Spinal cord (tissue), 10 donors: ENCODE measurements around the gene CDKAL1. TPM values are rescaled to one million over a fixed set of nuclear protein-coding genes. Genes with fewer than 3 reads are reported as not detected.

Source experiments
- DNase-seq, 6 donors: peaks; one replicate each; pipeline versions ENCODE4 v3.0.0 to v3.0.0-alpha.2; 2013 to 2015; ENCODE audit warnings: low spot score in 6 of 6, low read depth in 4 of 6
- H3K27ac ChIP-seq: one replicate; pipeline ENCODE4 v1.5.1; 2013; ENCODE audit warnings: low read depth, low read length, control low read depth
- H3K27me3 ChIP-seq: one replicate; pipeline ENCODE4 v1.6.1; 2013; ENCODE audit warnings: low read length; ENCODE audit not compliant: control insufficient read depth, insufficient read depth
- H3K36me3 ChIP-seq: one replicate; pipeline ENCODE4 v1.6.1; 2013; ENCODE audit warnings: low read length; ENCODE audit not compliant: control insufficient read depth, insufficient read depth
- H3K4me1 ChIP-seq: one replicate; pipeline ENCODE4 v1.6.1; 2013; ENCODE audit warnings: low read length; ENCODE audit not compliant: control insufficient read depth, insufficient read depth
- H3K4me3 ChIP-seq: one replicate; pipeline ENCODE4 v1.5.1; 2013; ENCODE audit warnings: low read depth, low read length, control low read depth
- H3K9me3 ChIP-seq: one replicate; pipeline ENCODE4 v1.6.1; 2013; ENCODE audit warnings: low read length; ENCODE audit not compliant: control insufficient read depth, insufficient read depth
- WGBS: methylation state at CpG from one replicate; pipeline ENCODE4 v1.1.5; 2013; ENCODE audit warnings: missing lambda C conversion rate; ENCODE audit not compliant: insufficient coverage; 5-methylcytosine and 5-hydroxymethylcytosine counted together
- polyA plus RNA-seq, 2 donors: library from polyadenylated mRNA; unstranded; fragments of 120-200 nt; gene quantifications; one replicate each; pipeline ENCODE4 v1.2.1, GENCODE V29; 2013; ENCODE audit not compliant: insufficient read length in 2 of 2
- total RNA-seq, 2 donors: library from RNA; depleted of rRNA in 1 of 2; stranded (reverse); fragments of 120-200 nt in 1 of 2; fragments of >200 nt in 1 of 2; gene quantifications; one replicate each; pipeline versions ENCODE4 v1.2.3 to v1.2.4, GENCODE V29; 2013 to 2014
- donor health status: healthy.

Gene CDKAL1
- total and polyA plus RNA-seq, 4 donors, result 15.1 to 34.2 (median 22.0) TPM

DNA sequence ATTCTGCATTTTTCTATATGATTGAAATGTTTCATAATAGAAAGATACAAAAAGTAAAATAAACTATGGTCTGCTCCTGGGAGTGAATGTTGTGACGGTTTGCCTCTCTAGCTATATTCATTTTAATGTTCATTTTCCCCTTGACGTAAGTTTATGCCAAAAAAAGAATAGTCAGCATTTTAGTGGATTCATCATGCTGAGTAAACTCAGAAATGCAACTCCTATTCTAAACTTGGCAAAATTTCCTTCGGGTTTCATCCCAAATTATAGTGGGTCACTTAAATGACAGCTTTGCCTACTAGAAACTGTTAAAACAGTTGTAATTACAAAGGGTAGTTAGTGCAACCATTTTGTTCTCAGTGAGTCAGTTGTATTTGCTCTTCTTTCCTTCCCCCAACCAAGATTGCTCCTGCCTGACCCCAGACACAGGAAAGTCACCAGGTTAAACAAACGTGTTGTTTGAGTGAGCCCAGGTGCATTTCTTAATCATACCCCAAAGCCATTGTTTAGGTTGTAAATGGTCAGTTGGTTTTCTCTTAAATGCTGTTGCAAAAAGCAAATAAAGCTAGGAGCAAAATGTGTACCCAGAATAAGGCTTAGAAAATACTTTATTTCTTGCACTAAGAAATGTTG lies 577.0 kb downstream of the CDKAL1 start:
- no CpG with 5 or more reads among the region's 4 CpGs for WGBS
- Histone ChIP-seq H3K4me3 (no peak overlapping the region), H3K9me3 (no peaks in the 10 kb centered on the region), H3K27me3 (no peaks in the 10 kb centered on the region), H3K36me3 (no peaks in the 10 kb centered on the region), H3K4me1 (no peaks in the 10 kb centered on the region), H3K27ac (no peak overlapping the region)
- no peak for DNase-seq

DNA sequence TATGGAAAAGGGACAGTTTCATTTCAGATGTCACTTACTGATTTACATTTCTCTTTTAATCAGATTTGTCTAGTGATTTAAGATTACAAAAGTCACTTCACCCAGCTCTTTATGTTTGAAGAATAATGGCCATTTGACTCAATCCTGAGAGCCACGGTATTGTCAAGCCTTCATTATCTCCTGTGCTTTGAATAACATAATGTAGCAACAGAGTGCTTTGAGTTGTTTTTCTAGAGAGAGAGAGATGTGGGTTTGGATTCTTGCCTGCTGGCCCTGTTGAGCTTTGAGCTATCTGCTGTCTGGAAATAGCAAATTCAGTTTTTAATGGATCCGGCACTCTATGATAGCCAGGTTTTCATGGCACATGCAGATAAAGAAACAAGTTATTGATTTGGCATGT lies 580.9 kb downstream of the CDKAL1 start:
- Histone ChIP-seq H3K4me1 (no peaks in the 10 kb centered on the region), H3K27me3 (no peaks in the 10 kb centered on the region), H3K9me3 (no peaks in the 10 kb centered on the region), H3K27ac (no peak overlapping the region), H3K4me3 (no peak overlapping the region), H3K36me3 (no peaks in the 10 kb centered on the region)
- WGBS, result 16% methylated on average over 2 of the region's 2 CpGs
- peak in 2 of 6 donors; percentile 67 to 93 for DNase-seq

- H3K9me3 ChIP-seq, result no peaks in the 10 kb centered on the region
- H3K27me3 ChIP-seq, result no peaks in the 10 kb centered on the region
- no peak for DNase-seq
- no peak overlapping the region for H3K27ac ChIP-seq
- no peaks in the 10 kb centered on the region for H3K36me3 ChIP-seq
- H3K4me1 ChIP-seq, result no peaks in the 10 kb centered on the region
- WGBS, result 79% methylated on average over 1 of the region's 3 CpGs
- H3K4me3 ChIP-seq, result no peak overlapping the region
Measured at GRCh38 chr6:21116736-21117135, 582.5 kb downstream of the CDKAL1 start.

- no peaks in the 10 kb centered on the region for H3K27me3 ChIP-seq
- DNase-seq, result peak in 1 of 6 donors; percentile 63
- no peaks in the 10 kb centered on the region for H3K4me1 ChIP-seq
- WGBS, result no CpG with 5 or more reads among the region's 5 CpGs
- H3K27ac ChIP-seq, result no peak overlapping the region
- no peak overlapping the region for H3K4me3 ChIP-seq
- H3K9me3 ChIP-seq, result no peaks in the 10 kb centered on the region
- H3K36me3 ChIP-seq, result no peaks in the 10 kb centered on the region
Measured at GRCh38 chr6:21118216-21118780, 584.0 kb downstream of the CDKAL1 start.

DNA sequence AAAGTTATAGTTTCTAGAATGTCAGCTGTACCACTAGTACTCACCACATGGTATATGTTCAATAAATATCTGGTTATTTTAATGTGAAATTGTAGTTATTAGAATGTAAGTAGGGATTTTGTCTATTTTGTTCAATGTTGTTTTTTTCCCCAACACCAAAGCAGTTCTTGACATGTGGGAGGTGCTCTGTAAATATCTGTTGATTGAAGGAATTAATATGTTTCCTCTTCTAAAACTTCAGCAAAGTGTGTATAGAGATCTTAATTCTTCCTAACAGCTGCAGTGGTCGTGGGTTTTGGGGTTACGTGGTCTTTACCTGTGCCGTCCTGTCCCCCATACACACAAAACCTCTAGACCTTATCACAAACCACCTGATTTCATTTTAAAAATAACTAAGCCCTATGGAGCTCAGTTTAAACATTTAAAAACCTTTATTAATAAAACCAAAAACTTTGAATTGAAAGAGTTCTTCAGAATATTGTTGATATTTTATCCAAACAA lies 587.4 kb downstream of the CDKAL1 start:
- DNase-seq, result no peak
- H3K27me3 ChIP-seq, result no peaks in the 10 kb centered on the region
- WGBS, result no CpG with 5 or more reads among the region's 3 CpGs
- H3K4me3 ChIP-seq, result no peak overlapping the region
- H3K9me3 ChIP-seq, result no peaks in the 10 kb centered on the region
- H3K4me1 ChIP-seq, result no peaks in the 10 kb centered on the region
- no peaks in the 10 kb centered on the region for H3K36me3 ChIP-seq
- no peak overlapping the region for H3K27ac ChIP-seq

GRCh38 chr6:21123507-21124436 lies 589.5 kb downstream of the CDKAL1 start:
- H3K27me3 ChIP-seq, result no peaks in the 10 kb centered on the region
- H3K4me1 ChIP-seq, result no peaks in the 10 kb centered on the region
- no peak overlapping the region for H3K27ac ChIP-seq
- H3K36me3 ChIP-seq, result no peaks in the 10 kb centered on the region
- no peaks in the 10 kb centered on the region for H3K9me3 ChIP-seq
- H3K4me3 ChIP-seq, result no peak overlapping the region
- WGBS, result 91% methylated on average over 1 of the region's 4 CpGs
- DNase-seq, result no peak

GRCh38 chr6:21128601-21129000 lies 594.3 kb downstream of the CDKAL1 start:
- H3K4me1 ChIP-seq, result no peaks in the 10 kb centered on the region
- no peak for DNase-seq
- no peak overlapping the region for H3K27ac ChIP-seq
- no peaks in the 10 kb centered on the region for H3K9me3 ChIP-seq
- no peak overlapping the region for H3K4me3 ChIP-seq
- no peaks in the 10 kb centered on the region for H3K36me3 ChIP-seq
- no peaks in the 10 kb centered on the region for H3K27me3 ChIP-seq

GRCh38 chr6:21131406-21131805 lies 597.1 kb downstream of the CDKAL1 start:
- peaks cover 3% of the 10 kb centered on the region for H3K4me1 ChIP-seq
- no peaks in the 10 kb centered on the region for H3K36me3 ChIP-seq
- H3K27me3 ChIP-seq, result no peaks in the 10 kb centered on the region
- no CpG with 5 or more reads among the region's 3 CpGs for WGBS
- H3K27ac ChIP-seq, result no peak overlapping the region
- no peak overlapping the region for H3K4me3 ChIP-seq
- no peaks in the 10 kb centered on the region for H3K9me3 ChIP-seq
- no peak for DNase-seq

DNA sequence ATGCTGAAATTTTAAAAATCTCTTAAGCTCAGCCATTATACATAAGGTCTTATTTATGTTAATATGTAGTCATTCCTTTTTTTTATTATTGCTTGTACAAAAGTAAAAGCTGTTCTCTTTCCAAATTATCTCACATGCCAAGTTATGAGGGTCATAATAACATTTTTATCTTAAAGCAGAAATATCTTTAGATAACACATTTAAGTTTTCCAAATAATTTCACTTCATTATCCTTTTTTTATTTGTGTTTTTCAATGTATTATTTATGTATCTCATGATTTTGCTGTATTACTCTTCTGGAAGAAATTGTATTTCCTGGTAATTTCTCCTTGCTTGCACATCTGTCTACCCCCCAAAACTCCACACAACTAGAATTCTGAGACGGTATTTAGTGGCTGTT lies 598.2 kb downstream of the CDKAL1 start:
- Histone ChIP-seq H3K4me3 (no peak overlapping the region), H3K36me3 (no peaks in the 10 kb centered on the region)
- WGBS, result no CpG with 5 or more reads among the region's 1 CpG

More for the DNA sequence above, 598.2 kb downstream of the CDKAL1 start:
- Histone ChIP-seq H3K4me1 (peaks cover 3% of the 10 kb centered on the region), H3K27ac (no peak overlapping the region), H3K27me3 (no peaks in the 10 kb centered on the region), H3K9me3 (no peaks in the 10 kb centered on the region)
- no peak for DNase-seq
